ENCODE data around the gene ADAMTS3. TPM values are rescaled to one million over a fixed set of nuclear protein-coding genes. Genes with fewer than 3 reads are reported as not detected.
A peak's percentile ranks its signal among the peaks of the same experiment; 100 is the strongest.

ADAMTS3 gene
- total and polyA plus RNA-seq, 8 donors, result 0.08 to 0.47 (median 0.15) TPM

DNA sequence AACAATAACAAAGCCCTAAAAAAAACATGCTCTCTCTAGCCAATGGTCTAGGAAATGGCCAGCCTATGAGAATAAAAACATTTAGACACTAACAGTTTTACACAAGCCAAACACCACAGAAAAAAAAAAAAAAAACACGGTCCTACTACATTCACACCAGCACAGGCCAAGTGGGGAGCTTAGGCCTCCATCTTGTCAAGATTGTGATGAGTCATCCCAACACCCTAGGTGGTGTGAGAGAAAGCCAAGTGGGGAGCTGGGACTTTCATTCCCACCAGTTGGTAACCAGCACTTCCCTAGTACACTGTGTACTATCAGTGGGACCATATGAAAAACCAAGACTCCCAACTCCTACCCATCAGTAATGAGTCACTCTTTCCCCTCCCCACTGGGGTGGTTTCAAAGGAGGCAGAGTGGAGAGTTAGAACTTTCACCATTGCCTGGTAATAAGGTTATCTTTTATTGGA is 95.6 kb downstream of the ADAMTS3 start:
- ATAC-seq (no peak), FAIRE-seq (no peak), DNase-seq (no peak)
- no peak overlapping the region for H3K27ac ChIP-seq
- no peaks in the 10 kb centered on the region for H3K9me3 ChIP-seq
- 69 to 81% methylated on average over 1 of the region's 1 CpG for WGBS, 2 donors
- TF ChIP-seq, protein P1, sequence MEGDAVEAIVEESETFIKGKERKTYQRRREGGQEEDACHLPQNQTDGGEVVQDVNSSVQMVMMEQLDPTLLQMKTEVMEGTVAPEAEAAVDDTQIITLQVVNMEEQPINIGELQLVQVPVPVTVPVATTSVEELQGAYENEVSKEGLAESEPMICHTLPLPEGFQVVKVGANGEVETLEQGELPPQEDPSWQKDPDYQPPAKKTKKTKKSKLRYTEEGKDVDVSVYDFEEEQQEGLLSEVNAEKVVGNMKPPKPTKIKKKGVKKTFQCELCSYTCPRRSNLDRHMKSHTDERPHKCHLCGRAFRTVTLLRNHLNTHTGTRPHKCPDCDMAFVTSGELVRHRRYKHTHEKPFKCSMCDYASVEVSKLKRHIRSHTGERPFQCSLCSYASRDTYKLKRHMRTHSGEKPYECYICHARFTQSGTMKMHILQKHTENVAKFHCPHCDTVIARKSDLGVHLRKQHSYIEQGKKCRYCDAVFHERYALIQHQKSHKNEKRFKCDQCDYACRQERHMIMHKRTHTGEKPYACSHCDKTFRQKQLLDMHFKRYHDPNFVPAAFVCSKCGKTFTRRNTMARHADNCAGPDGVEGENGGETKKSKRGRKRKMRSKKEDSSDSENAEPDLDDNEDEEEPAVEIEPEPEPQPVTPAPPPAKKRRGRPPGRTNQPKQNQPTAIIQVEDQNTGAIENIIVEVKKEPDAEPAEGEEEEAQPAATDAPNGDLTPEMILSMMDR (IDR thresholded peaks at IDR 0.05), result no peak
- intact Hi-C loops (cut with DNase I), result loop anchor here in 1 of 3 donors (5.0 kb wide), 1 partner anchor 146 kb away; no protein-coding TSS in a partner anchor
- H3K4me3 ChIP-seq, result no peak overlapping the region
- H3K36me3 ChIP-seq, result no peaks in the 10 kb centered on the region
- H3K27me3 ChIP-seq, result no peaks in the 10 kb centered on the region
- no peaks in the 10 kb centered on the region for H3K4me1 ChIP-seq

- FAIRE-seq, result no peak
- H3K4me1 ChIP-seq, result no peaks in the 10 kb centered on the region
- ATAC-seq, result no peak
- no peaks in the 10 kb centered on the region for H3K36me3 ChIP-seq
- H3K27ac ChIP-seq, result no peak overlapping the region
- intact Hi-C loops (cut with DNase I), result loop anchor here in 1 of 3 donors (5.0 kb wide), 1 partner anchor 145 kb away; no protein-coding TSS in a partner anchor
- H3K27me3 ChIP-seq, result no peaks in the 10 kb centered on the region
- WGBS, 2 donors, result 56 to 63% methylated on average over 2 of the region's 2 CpGs
- no peak for DNase-seq
- no peaks in the 10 kb centered on the region for H3K9me3 ChIP-seq
- TF ChIP-seq, protein P1 (IDR thresholded peaks at IDR 0.05), result no peak
- H3K4me3 ChIP-seq, result no peak overlapping the region
These were observed 97.2 kb downstream of the ADAMTS3 start for GRCh38 chr4:72471816-72472215.

DNA sequence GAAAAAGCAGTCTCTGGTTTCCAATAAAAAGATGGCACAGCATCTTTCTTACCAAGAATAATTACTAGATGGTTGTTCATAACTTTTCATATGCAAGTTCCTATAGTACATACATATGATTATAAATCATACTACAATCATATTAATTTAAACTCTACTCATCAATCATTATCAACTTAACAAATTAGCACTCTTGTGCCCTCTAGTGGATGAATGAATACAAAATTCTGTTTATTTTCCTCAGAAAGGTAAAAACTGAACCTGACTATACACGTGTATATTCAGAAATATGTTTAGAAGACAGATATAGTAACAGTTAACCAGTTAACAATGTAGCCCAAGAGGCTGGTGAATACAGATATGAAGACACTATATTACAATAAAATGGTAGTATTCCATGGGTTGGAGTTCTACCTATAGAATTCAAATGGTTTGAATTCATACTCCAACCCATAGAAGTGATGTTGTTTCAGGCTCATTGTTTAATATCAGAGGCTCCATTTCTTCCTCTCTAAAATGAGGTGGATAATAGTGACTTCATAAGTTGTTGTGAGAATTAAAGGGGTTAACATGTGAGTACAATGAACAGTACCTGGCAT is 100.0 kb downstream of the ADAMTS3 start:
- Histone ChIP-seq H3K4me3 (no peak overlapping the region), H3K4me1 (no peaks in the 10 kb centered on the region), H3K36me3 (no peaks in the 10 kb centered on the region), H3K27ac (no peak overlapping the region), H3K27me3 (no peaks in the 10 kb centered on the region), H3K9me3 (no peaks in the 10 kb centered on the region)
- TF ChIP-seq, protein P1 (IDR thresholded peaks at IDR 0.05), result peak; percentile 17 to 38 (median 23)
- FAIRE-seq (peak; percentile 89), DNase-seq (no peak), ATAC-seq (no peak)
- 0 to 5% methylated on average over 1 of the region's 1 CpG for WGBS, 2 donors
- intact Hi-C loops (cut with DNase I), result no loop called here

DNA sequence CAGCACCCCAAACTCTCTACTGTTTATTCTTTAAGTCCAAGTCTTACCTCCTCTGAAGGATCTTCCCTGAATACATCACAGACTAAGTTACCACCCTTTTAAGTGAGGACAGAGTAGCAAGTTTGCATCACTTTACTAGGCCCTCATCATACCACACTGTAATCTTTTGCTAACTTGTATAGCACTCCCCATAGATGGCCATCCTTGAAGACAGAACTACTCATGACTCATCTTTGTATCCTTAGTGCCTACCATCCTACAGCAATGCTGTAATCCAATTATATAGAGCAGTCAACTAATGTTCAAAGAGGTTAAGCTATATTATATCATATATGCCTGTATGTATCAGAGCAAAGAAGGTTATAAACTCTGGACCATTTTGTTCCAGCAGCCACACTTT is 101.4 kb downstream of the ADAMTS3 start:
- no peak overlapping the region for H3K27ac ChIP-seq
- H3K36me3 ChIP-seq, result no peaks in the 10 kb centered on the region
- intact Hi-C loops (cut with DNase I), result no loop called here
- ATAC-seq (no peak), DNase-seq (no peak), FAIRE-seq (no peak)
- H3K4me1 ChIP-seq, result no peaks in the 10 kb centered on the region
- TF ChIP-seq, protein P1 (IDR thresholded peaks at IDR 0.05), result no peak
- H3K27me3 ChIP-seq, result no peaks in the 10 kb centered on the region
- H3K9me3 ChIP-seq, result no peaks in the 10 kb centered on the region
- no peak overlapping the region for H3K4me3 ChIP-seq

- Histone ChIP-seq H3K27me3 (no peaks in the 10 kb centered on the region), H3K27ac (no peak overlapping the region), H3K4me3 (no peak overlapping the region), H3K9me3 (no peaks in the 10 kb centered on the region), H3K4me1 (no peaks in the 10 kb centered on the region), H3K36me3 (no peaks in the 10 kb centered on the region)
- WGBS, 2 donors, result 37 to 47% methylated on average over 3 of the region's 3 CpGs
- FAIRE-seq, result no peak
- ATAC-seq, result no peak
- DNase-seq, result no peak
- TF ChIP-seq, protein P1 (IDR thresholded peaks at IDR 0.05), result no peak
- intact Hi-C loops (cut with DNase I), result no loop called here
These were observed 105.3 kb downstream of the ADAMTS3 start for GRCh38 chr4:72463724-72464123.
